ENCODE data around the gene CFAP57.
A peak's percentile ranks its signal among the peaks of the same experiment; 100 is the strongest.

The CFAP57 gene

GRCh38 chr1:43156026-43156425 is 16.1 kb upstream of the CFAP57 start:
- Mint-ChIP-seq H3K27ac (no peak overlapping the region), H3K9me3 (no peaks in the 10 kb centered on the region), H3K4me1 (no peaks in the 10 kb centered on the region), H3K4me3 (no peak overlapping the region), H3K36me3 (ENCODE audit: low read depth) (no peaks in the 10 kb centered on the region), H3K27me3 (ENCODE audit: low read depth) (peaks cover 10% of the 10 kb centered on the region)
- TF ChIP-seq CTCF (IDR thresholded peaks at IDR 0.05; ENCODE audit: unreplicated experiment in 3 of 3) = no peak

GRCh38 chr1:43165162-43165561 is 7.0 kb upstream of the CFAP57 start:
- no peaks in the 10 kb centered on the region for H3K27me3 Mint-ChIP-seq (ENCODE audit: low read depth)
- H3K27ac Mint-ChIP-seq = no peak overlapping the region
- H3K4me3 Mint-ChIP-seq = no peak overlapping the region
- no peaks in the 10 kb centered on the region for H3K9me3 Mint-ChIP-seq
- TF ChIP-seq CTCF (IDR thresholded peaks at IDR 0.05; ENCODE audit: unreplicated experiment in 3 of 3) = no peak
- H3K4me1 Mint-ChIP-seq = no peaks in the 10 kb centered on the region
- peaks cover 62% of the 10 kb centered on the region for H3K36me3 Mint-ChIP-seq (ENCODE audit: low read depth)

- H3K4me1 Mint-ChIP-seq = peaks cover 2% of the 10 kb centered on the region
- H3K27me3 Mint-ChIP-seq (ENCODE audit: low read depth) = no peaks in the 10 kb centered on the region
- TF ChIP-seq CTCF (IDR thresholded peaks at IDR 0.05; ENCODE audit: unreplicated experiment in 3 of 3) = no peak
- H3K27ac Mint-ChIP-seq = no peak overlapping the region
- no peaks in the 10 kb centered on the region for H3K9me3 Mint-ChIP-seq
- peaks cover 66% of the 10 kb centered on the region for H3K36me3 Mint-ChIP-seq (ENCODE audit: low read depth)
- H3K4me3 Mint-ChIP-seq = no peak overlapping the region
These were observed 6.4 kb upstream of the CFAP57 start for GRCh38 chr1:43165765-43166164.

GRCh38 chr1:43171312-43171875 is 736 bp upstream of the CFAP57 start:
- Mint-ChIP-seq H3K27ac (peak overlapping the region in 1 of 3 experiments; percentile 80), H3K4me3 (peak overlapping the region; percentile 98 to 99 (median 99)), H3K9me3 (no peaks in the 10 kb centered on the region), H3K27me3 (ENCODE audit: low read depth) (peaks cover 5% of the 10 kb centered on the region), H3K36me3 (ENCODE audit: low read depth) (peaks cover 44% of the 10 kb centered on the region), H3K4me1 (peaks cover 15% of the 10 kb centered on the region)
- no peak for TF ChIP-seq CTCF (IDR thresholded peaks at IDR 0.05; ENCODE audit: unreplicated experiment in 3 of 3)

- H3K9me3 Mint-ChIP-seq = no peaks in the 10 kb centered on the region
- peaks cover 35% of the 10 kb centered on the region for H3K36me3 Mint-ChIP-seq (ENCODE audit: low read depth)
- peaks cover 11% of the 10 kb centered on the region for H3K27me3 Mint-ChIP-seq (ENCODE audit: low read depth)
- H3K4me3 Mint-ChIP-seq = peak overlapping the region; percentile 98 to 99 (median 99)
- H3K27ac Mint-ChIP-seq = peak overlapping the region in 2 of 3 experiments; percentile 78 to 80
- peaks cover 15% of the 10 kb centered on the region for H3K4me1 Mint-ChIP-seq
- no peak for TF ChIP-seq CTCF (IDR thresholded peaks at IDR 0.05; ENCODE audit: unreplicated experiment in 3 of 3)
These were observed 420 bp downstream of the CFAP57 start for GRCh38 chr1:43172527-43172972.

- peaks cover 15% of the 10 kb centered on the region for H3K27me3 Mint-ChIP-seq (ENCODE audit: low read depth)
- peaks cover 15% of the 10 kb centered on the region for H3K4me1 Mint-ChIP-seq
- H3K4me3 Mint-ChIP-seq = no peak overlapping the region
- H3K36me3 Mint-ChIP-seq (ENCODE audit: low read depth) = peaks cover 15% of the 10 kb centered on the region
- no peaks in the 10 kb centered on the region for H3K9me3 Mint-ChIP-seq
- TF ChIP-seq CTCF (IDR thresholded peaks at IDR 0.05; ENCODE audit: unreplicated experiment in 3 of 3) = no peak
- no peak overlapping the region for H3K27ac Mint-ChIP-seq
These were observed 2.7 kb downstream of the CFAP57 start for GRCh38 chr1:43174873-43175272.

All from nephron (organoid).